Activated CD8-positive, alpha-beta memory T cell treated with anti-CD3 and anti-CD28 coated beads for 48 hours (primary cell): ENCODE measurements around the gene SNX32.
A peak's percentile ranks its signal among the peaks of the same experiment; 100 is the strongest.

Experiments
- DNase-seq, 3 experiments: peaks; one replicate each; pipeline ENCODE4 v3.0.0-alpha.2; 2020; ENCODE audit warnings: low read depth in 2 of 3, low spot score in 2 of 3

The SNX32 gene

DNA sequence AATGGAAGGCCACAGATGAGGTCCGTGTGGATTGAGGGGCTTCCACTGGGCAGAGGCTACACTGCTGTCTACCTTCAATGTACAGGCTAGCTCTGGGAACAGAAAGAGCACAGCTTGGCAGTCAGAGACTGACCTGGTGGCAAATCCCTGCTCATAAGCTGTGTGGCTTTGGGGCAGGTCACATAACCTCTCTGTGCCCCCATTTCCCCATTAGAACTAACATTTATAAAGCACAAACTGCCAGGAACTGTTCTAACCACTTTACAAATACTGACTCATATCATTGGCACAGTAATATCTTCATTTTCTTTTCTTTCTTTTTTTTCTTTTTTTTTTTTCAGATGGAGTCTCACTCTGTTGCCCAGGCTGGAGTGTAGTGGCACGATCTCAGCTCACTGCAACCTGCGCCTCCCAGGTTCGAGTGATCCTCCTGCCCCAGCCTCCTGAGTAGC is 63.3 kb downstream of the SNX32 start:
- DNase-seq: no peak

- no peak for DNase-seq
Measured at GRCh38 chr11:65898656-65899355, 65.0 kb downstream of the SNX32 start.

GRCh38 chr11:65899356-65900124 is 65.8 kb downstream of the SNX32 start:
- peak in 2 of 3 experiments; percentile 64 to 65 for DNase-seq

DNA sequence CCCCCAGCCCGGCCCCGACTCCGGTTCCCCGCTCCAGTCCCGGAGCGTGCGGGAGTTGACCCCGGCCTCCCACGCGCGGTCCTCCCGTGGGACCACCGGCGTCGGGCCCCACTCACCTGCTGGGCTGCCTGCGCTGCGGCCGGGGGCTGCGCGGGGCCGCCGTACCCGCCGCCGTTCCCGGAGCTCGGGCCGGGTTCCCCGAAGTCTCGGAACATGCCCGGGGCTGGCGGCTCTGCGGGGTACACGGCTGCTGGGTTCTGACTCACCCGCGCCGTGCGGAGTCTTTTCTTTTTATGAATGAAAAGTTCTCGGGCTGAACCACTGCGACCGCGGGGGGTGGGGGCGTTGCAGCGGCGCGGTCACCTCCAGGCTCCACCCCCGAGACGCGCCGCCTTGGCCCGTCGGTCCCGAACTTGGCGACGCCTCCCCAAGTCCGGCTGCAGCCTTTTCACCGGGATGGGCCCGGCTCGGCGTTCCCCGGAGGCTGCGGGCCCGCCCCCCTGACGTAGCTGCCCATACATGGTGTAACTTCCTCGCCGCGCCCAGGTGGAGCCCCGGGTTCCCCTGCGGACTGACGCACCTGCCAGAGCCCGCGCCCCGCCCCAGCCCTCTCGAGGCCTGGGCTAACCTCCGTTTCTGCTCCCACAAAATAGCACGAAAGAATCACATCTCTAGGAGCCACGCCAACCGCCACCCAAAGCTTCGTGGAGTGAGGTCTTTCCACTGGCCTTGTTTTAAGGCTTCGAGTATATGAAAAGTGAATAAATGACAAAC is 66.5 kb downstream of the SNX32 start, which contains the start of gene FOSL1:
Gene FOSL1 (minus strand): TSS at position 264 of the 774 bp plus-strand sequence. CDS start 49 bp downstream, at position 215.
- peak; percentile 82 to 90 (median 90) for DNase-seq

DNA sequence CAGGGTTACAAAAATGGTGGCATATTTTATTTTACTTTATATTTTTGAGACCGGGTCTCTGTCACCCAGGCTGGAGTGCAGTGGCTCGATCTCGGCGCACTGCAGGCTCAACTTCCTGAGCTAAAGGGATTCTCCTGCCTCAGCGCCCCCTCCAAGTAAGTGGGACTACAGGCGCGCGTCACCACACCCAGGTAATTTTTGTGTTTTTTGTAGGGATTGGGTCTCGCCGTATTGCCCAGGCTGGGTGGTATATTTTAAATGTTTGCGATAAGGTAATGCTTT is 67.1 kb downstream of the SNX32 start:
- DNase-seq: no peak

GRCh38 chr11:65903068-65903481 is 69.3 kb downstream of the SNX32 start:
- no peak for DNase-seq
